Osteoblast (primary cell): ENCODE data around the gene TAF3. TPM values are rescaled to one million over a fixed set of nuclear protein-coding genes. Genes with fewer than 3 reads are reported as not detected.

ENCODE experiments used
- DNase-seq: peaks from one replicate; pipeline ENCODE4 v3.0.0; 2011; ENCODE audit warnings: low spot score, mixed read lengths; ENCODE audit not compliant: insufficient read length; ENCODE audit errors: missing footprints
- H2AFZ ChIP-seq: 2 replicates; pipeline ENCODE4 v1.6.0; 2011; ENCODE audit warnings: mild to moderate bottlenecking, low read length
- H3K27ac ChIP-seq: 2 replicates; pipeline ENCODE4 v1.5.1; 2011; ENCODE audit warnings: mild to moderate bottlenecking, low read depth, low read length, moderate library complexity
- H3K27me3 ChIP-seq: 2 replicates; pipeline ENCODE4 v1.6.0; 2012; ENCODE audit warnings: mild to moderate bottlenecking, control low read depth, inconsistent platforms, low read length, moderate library complexity; ENCODE audit not compliant: insufficient read depth
- H3K36me3 ChIP-seq: 2 replicates; pipeline ENCODE4 v1.5.1; 2011; ENCODE audit warnings: mild to moderate bottlenecking, low read length, control low read depth, moderate library complexity; ENCODE audit not compliant: insufficient read depth
- H3K4me1 ChIP-seq: 2 replicates; pipeline ENCODE4 v1.5.1; 2011; ENCODE audit warnings: mild to moderate bottlenecking, low read length, control low read depth, moderate library complexity; ENCODE audit not compliant: insufficient read depth
- H3K4me2 ChIP-seq: 2 replicates; pipeline ENCODE4 v1.6.0; 2011; ENCODE audit warnings: mild to moderate bottlenecking, low read length; ENCODE audit not compliant: insufficient read depth
- H3K4me3 ChIP-seq: fragments of 200-600 bp; sonication (generic); 3 replicates; pipeline ENCODE4 v1.5.1; 2012; ENCODE audit warnings: mild to moderate bottlenecking, low read length, inconsistent platforms; ENCODE audit not compliant: insufficient read depth
- H3K79me2 ChIP-seq: 2 replicates; pipeline ENCODE4 v1.6.0; 2012; ENCODE audit warnings: mild to moderate bottlenecking, low read length, control low read depth, inconsistent platforms; ENCODE audit not compliant: insufficient read depth
- H3K9me3 ChIP-seq: 2 replicates; pipeline ENCODE4 v1.5.1; 2011; ENCODE audit warnings: low read depth, low read length, control low read depth
- H4K20me1 ChIP-seq: 2 replicates; pipeline ENCODE4 v1.6.0; 2012; ENCODE audit warnings: mild to moderate bottlenecking, low read length, control low read depth; ENCODE audit not compliant: insufficient read depth
- CTCF ChIP-seq: IDR thresholded peaks from 2 replicates; pipeline ENCODE4 v1.5.1; 2011; ENCODE audit warnings: mild to moderate bottlenecking, low read depth, low read length, moderate library complexity; ENCODE audit errors: extremely low read depth
- total RNA-seq: library from RNA; depleted of rRNA; stranded (reverse); fragments of >200 nt; gene quantifications from 2 replicates; pipeline ENCODE4 v1.2.3, GENCODE V29; 2012

Gene TAF3
- total RNA-seq, 1 donor, result 2.2 TPM

- Histone ChIP-seq H3K4me3 (no peak overlapping the region), H3K36me3 (no peaks in the 10 kb centered on the region), H2AFZ (no peak overlapping the region), H3K4me2 (peak overlapping the region; percentile 48), H3K79me2 (no peaks in the 10 kb centered on the region), H4K20me1 (no peaks in the 10 kb centered on the region), H3K27me3 (peaks cover 97% of the 10 kb centered on the region), H3K4me1 (no peaks in the 10 kb centered on the region), H3K27ac (no peak overlapping the region), H3K9me3 (no peaks in the 10 kb centered on the region)
- no peak for TF ChIP-seq CTCF
- peak; percentile 60 for DNase-seq
These were observed 227.6 kb downstream of the TAF3 start for GRCh38 chr10:8045726-8046494.

GRCh38 chr10:8047452-8048280 lies 229.4 kb downstream of the TAF3 start:
- peaks cover 98% of the 10 kb centered on the region for H3K27me3 ChIP-seq
- H3K9me3 ChIP-seq, result no peaks in the 10 kb centered on the region
- peak; percentile 90 for DNase-seq
- H3K79me2 ChIP-seq, result no peaks in the 10 kb centered on the region
- H3K4me3 ChIP-seq, result no peak overlapping the region
- no peaks in the 10 kb centered on the region for H4K20me1 ChIP-seq
- H3K4me1 ChIP-seq, result no peaks in the 10 kb centered on the region
- H3K36me3 ChIP-seq, result no peaks in the 10 kb centered on the region
- no peak overlapping the region for H2AFZ ChIP-seq
- TF ChIP-seq CTCF, result no peak
- no peak overlapping the region for H3K4me2 ChIP-seq
- no peak overlapping the region for H3K27ac ChIP-seq

- H2AFZ ChIP-seq, result no peak overlapping the region
- no peak overlapping the region for H3K4me2 ChIP-seq
- DNase-seq, result peak; percentile 83
- no peaks in the 10 kb centered on the region for H3K4me1 ChIP-seq
- H3K79me2 ChIP-seq, result no peaks in the 10 kb centered on the region
- no peaks in the 10 kb centered on the region for H4K20me1 ChIP-seq
- H3K9me3 ChIP-seq, result no peaks in the 10 kb centered on the region
- no peak overlapping the region for H3K27ac ChIP-seq
- peaks cover 97% of the 10 kb centered on the region for H3K27me3 ChIP-seq
- H3K36me3 ChIP-seq, result no peaks in the 10 kb centered on the region
- TF ChIP-seq CTCF, result no peak
- no peak overlapping the region for H3K4me3 ChIP-seq
These were observed 230.1 kb downstream of the TAF3 start for GRCh38 chr10:8048281-8049008.
